ENCODE results near the gene NPTXR.

- no peak for TF ChIP-seq CTCF (IDR thresholded peaks at IDR 0.05)
- TF ChIP-seq PBX3 (IDR thresholded peaks at IDR 0.05) = no peak
- no peak for TF ChIP-seq USF2 (IDR thresholded peaks at IDR 0.05; ENCODE audit: borderline replicate concordance, low read depth, low read length)
- TF ChIP-seq RFX5 (IDR thresholded peaks at IDR 0.05; ENCODE audit: low read length) = no peak
- TF ChIP-seq RXRA (IDR thresholded peaks at IDR 0.05; ENCODE audit: borderline replicate concordance, low read depth) = no peak
- no peak for TF ChIP-seq GABPA (IDR thresholded peaks at IDR 0.05; ENCODE audit: low read depth)
- no peak for TF ChIP-seq POLR2AphosphoS5 (IDR thresholded peaks at IDR 0.05; ENCODE audit: low read depth, low read length)
- TF ChIP-seq EP300 (IDR thresholded peaks at IDR 0.05; ENCODE audit: borderline replicate concordance in 1 of 2, low read depth in 1 of 2, low read length in 1 of 2) = no peak
Observed at GRCh38 chr22:38842512-38843200, 1.2 kb downstream of the NPTXR start.

Data from SK-N-SH (cell line).